Activated naive CD8-positive, alpha-beta T cell treated with anti-CD3 and anti-CD28 coated beads, Interleukin-2, amount 50 U/mL, for 16 hours (primary cell): ENCODE measurements around the gene DHRS13.
"Not testable (repeated sequence)": the region's sequence is repeated elsewhere in the genome, so short reads cannot be mapped to it uniquely, and the experiment has no call there.

Experiments
- DNase-seq: peaks from one replicate; pipeline ENCODE4 v3.0.0-alpha.2; 2020; ENCODE audit warnings: low read depth, low spot score

The DHRS13 gene

DNA sequence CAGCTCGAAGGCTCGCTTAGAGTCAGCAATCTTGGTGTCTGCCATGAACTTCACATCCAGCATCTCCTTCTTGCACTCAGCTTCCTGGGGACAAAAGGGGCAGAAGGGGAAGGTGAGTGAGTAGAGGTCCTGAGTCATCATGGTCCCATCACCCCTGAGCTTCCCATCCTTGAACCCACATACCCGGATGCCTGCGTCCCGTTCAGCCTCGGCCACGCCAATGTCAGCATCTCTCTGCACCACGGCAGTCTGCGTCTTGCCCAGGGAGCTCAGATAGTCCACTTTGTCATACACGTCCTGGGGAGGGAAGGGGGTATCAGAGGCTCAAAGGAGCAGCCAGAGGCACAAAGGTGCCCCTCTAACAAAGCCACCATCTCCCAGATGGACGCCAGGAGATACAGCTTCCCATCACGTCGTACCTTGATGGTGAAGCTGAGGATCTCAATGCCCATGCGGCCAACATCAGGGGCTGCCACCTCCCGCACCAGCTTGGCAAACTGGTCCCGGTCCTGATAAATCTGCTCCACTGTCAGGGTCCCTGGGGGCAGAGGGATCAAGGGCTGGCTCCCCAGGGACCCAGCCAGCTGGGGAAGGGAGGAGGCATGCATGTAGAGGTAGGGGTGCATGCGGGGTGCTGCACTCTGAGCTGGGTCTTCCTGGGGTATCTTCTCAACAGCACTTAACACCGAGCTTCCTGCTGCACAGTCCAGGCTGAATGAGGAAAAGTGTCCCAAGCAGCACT, 20.6 kb downstream of the DHRS13 start:
- DNase-seq: no peak

- DNase-seq: no peak
Measured at GRCh38 chr17:28881533-28882056, 21.3 kb downstream of the DHRS13 start.

DNA sequence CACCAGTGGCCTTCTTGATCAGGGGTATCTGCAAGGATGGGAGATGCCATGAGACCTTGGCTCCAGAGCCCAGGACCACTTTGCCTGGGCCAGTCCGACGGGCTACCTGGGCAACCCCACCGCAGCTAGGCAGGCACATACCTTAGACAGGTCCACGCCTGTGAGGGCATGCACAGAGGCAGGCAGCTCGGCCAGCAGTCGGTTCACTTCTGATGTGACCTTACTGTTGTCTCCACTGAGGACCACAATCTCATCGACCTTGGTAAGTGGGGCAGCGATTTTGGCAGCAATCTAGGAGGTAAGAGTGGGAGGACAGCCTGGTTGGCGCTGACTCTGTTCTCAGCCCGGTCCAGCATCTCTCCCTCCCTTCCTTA, 22.3 kb downstream of the DHRS13 start:
- DNase-seq: no peak

DNA sequence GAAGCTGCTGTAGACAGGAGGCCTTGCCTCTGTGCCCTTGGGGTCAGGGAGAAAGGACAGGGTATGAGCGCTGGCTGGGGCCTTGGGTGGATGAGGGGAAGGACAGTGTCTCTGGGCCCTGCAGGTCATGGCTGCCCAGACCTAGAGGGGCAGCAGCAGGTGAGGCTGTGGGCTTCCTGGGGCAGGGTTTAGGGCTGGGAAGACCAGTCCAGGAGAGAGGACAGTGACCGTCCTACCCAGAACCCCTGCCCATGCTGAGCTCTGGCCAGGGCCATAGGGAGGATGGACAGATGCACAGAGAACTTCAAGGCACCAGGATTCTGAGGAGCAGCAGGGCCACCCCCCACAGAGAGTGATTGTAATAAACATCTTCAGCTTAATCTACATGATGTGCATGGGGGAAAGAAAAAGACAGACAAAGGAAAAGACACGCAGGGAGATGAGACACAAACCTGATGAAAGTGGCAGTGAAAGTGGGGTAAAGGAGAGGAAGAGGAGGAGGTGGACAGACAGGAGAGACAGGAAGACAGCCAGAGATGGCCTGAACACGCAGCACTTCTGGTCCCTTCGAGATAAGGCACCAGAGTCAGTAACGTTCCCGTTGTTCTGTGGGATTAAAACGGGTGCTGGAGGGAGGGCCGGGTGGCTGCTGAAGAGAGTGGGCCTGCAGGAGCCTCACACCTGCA, 22.9 kb downstream of the DHRS13 start:
- no peak for DNase-seq

DNA sequence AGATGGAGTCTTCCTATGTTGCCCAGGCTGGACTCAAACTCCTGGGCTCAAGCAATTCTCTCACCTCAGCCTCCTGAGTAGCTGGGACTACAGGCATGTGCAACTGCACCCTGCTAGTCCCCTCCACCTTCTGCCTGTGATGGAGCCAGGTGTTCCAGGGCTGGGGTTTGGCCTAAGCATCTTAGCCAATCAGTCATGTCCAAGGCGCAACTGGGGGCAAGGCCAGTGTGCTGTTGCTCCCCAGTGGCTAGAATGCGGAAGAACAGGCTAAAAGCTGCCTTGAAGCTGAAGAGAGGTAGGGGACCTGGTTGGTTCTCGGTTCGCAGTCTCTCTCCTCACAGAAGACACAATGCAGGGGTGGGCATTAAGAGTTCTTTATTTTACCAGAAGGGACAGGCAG, 23.9 kb downstream of the DHRS13 start:
- no peak for DNase-seq

DNA sequence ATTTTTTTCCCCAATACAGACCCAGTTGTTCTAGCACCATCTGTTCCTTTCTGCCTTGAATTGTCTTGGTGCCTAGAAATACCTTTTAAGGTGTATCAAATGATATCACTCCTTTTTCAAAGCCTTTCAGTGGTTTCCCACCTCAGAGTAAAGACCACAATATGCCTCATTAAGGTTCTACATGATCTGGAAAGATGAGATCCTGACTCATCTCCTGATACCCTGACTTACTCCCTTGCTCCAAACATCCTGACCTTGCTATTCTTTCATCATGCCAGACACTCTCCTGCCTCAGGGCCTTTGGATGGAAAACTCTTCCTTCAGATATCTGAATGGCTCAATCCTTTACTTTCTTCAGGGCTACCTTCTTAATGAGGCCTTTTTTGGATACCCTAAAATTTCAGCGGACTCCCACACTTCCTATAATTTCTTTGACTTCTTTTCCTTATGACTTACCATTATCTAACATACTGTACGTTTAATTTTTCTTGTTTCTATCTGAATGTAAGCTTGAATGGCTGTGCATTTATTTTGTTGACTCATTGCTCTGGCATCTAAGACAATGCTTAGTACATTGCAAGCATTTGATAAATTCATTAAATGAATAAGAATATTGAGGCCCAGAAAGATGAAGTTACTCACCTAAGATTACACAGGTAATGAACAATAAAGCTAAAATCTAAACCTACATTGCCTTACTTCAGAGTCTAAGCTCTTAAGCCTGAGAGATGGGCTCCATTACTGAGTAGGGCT, 24.5 kb downstream of the DHRS13 start:
- DNase-seq: no peak

DNA sequence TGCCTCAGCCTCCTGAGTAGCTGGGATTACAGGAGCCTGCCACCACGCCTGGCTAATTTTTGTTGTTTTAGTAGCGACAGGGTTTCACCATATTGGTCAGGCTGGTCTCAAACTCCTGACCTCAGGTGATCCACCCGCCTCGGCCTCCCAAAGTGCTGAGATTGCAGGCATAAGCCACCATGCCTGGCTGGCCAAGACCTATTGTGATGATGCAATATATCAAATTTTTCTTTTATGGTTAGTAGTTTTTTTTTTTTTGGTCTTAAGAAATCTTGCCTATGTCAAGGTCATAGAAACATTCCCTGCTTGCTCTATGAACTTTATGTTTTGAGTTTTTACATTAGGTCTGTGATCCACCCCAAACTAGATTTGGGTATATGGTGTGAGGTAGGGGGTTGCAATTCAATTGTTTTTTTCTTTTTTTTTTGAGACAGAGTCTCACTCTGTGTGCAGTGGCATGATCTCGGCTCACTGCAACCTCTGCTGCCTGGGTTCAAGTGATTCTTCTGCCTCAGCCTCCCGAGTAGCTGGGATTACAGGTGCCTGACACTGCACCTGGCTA, 25.6 kb downstream of the DHRS13 start:
- not testable (repeated sequence) for DNase-seq

GRCh38 chr17:28875848-28876550, 26.9 kb downstream of the DHRS13 start:
- DNase-seq: no peak

- DNase-seq: no peak
Measured at GRCh38 chr17:28874750-28875149, 28.1 kb downstream of the DHRS13 start.

GRCh38 chr17:28873839-28874238, 29.0 kb downstream of the DHRS13 start:
- no peak for DNase-seq

GRCh38 chr17:28871056-28871579, 31.8 kb downstream of the DHRS13 start:
- DNase-seq: no peak

DNA sequence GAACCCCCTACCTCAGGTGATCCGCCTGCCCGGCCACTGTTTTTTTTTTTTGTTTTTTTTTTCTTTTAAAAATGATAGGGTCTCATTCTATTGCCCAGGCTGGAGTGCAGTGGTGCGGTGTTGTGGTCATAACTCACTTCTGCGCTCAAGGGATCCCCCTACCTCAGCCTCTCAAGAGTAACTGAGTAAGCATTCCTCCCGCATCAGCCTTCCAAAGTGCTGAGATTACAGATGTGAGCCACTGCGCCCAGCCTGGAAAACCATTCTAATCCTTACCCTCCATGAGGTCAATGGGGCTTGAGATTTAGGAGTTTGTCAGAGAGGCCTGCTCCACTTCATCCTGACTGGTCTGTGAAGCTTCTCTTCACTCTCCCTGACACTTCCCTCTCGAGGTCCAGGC, 35.6 kb downstream of the DHRS13 start:
- DNase-seq: no peak

DNA sequence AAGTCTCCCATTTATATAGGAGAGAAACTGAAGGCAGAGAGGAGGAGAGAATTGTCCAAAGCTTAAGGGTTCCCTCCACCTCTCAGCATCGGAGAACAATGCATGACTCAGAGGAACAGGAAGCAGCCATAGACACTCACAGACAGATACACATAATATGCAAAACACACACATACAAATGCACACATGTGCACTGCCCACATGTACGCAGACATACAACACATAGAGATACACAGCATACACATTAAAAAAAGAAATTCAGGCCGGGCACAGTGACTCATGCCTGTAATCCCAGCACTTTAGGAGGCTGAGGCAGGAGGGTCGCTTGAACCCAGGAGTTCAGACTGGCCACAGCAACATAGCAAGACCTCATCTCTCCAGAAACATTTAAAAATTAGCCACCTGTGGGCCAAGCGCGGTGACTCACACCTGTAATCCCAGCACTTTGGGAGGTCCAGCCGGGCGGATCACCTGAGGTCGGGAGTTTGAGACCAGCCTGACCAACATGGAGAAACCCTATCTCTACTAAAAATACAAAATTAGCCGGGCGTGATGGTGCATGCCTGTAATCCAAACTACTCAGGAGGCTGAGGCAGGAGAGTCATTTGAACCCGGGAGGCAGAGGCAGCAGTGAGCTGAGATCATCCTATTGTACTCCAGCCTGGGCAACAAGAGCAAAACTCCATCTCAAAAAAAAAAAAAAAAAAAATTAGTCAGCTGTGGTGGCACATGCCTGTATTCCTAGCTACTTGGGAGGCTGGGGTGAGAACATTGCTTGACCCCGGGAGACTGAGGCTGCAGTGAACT, 36.7 kb downstream of the DHRS13 start:
- no peak for DNase-seq

- no peak for DNase-seq
Measured at GRCh38 chr17:28864991-28865849, 37.7 kb downstream of the DHRS13 start.

- no peak for DNase-seq
Measured at GRCh38 chr17:28863953-28864352, 38.9 kb downstream of the DHRS13 start.

DNA sequence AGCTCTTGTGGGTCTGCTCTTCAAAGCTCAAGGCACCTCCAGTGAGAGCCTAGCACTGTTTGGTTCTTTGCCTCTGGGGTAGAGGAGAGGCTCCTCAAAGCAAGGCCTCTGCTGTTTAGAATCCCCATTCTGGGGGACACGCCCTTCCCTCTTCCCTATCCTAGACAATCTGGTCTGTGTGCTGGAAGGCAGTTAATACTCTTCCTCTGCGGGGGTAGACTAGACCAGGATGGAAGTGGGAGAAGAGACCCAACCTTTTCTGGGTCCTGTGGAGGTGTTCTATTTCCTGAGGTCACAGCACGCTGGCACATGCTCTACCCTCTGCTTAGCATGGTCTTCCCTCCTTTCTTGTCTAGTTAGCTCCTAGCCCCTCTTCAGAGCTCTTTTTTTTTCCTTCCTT, 40.3 kb downstream of the DHRS13 start:
- no peak for DNase-seq

GRCh38 chr17:28861393-28862203, 41.3 kb downstream of the DHRS13 start:
- DNase-seq: no peak

DNA sequence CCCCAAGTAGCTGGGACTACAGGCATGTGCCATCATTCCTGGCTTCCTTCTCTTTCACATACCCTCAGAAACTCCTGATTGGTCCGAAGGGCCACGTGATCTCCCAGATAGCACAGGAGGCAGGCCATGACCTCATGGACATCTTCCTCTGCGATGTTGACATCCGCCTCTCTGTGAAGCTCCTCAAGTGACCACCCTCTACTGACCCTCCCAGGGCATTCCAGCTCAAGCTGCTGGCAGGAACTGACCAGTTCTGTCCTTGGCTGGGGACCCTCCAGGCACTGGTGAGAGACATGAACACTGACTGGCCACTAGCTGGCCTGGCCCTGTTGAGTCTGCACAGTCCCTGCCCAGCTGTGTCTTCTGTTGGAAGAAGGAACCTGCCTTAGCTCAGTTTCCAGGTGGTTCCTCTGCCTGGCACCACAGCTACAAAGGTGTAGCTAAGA, 42.5 kb downstream of the DHRS13 start:
- no peak for DNase-seq
